GM13977 (cell line): ENCODE measurements around the gene PI16.

Experiments
- DNase-seq: peaks from one replicate; pipeline ENCODE4 v3.0.0; 2012; ENCODE audit warnings: low spot score
- CTCF ChIP-seq: IDR thresholded peaks from 2 replicates; pipeline ENCODE4 v1.5.1; 2012; ENCODE audit warnings: mild to moderate bottlenecking, control low read depth; ENCODE audit not compliant: insufficient read depth; ENCODE audit errors: extremely low read depth, missing control alignments
- in situ Hi-C: fragments of 300-500 bp; cut with MboI; formaldehyde crosslinking; loops from one replicate; pipeline ENCODE4 v1.12.0; 2022; ENCODE audit warnings: low sequenced_read_pairs, low pct_unique_long_range_greater_than_20kb, mixed read lengths, inconsistent platforms; ENCODE audit not compliant: unreplicated experiment

Gene PI16

DNA sequence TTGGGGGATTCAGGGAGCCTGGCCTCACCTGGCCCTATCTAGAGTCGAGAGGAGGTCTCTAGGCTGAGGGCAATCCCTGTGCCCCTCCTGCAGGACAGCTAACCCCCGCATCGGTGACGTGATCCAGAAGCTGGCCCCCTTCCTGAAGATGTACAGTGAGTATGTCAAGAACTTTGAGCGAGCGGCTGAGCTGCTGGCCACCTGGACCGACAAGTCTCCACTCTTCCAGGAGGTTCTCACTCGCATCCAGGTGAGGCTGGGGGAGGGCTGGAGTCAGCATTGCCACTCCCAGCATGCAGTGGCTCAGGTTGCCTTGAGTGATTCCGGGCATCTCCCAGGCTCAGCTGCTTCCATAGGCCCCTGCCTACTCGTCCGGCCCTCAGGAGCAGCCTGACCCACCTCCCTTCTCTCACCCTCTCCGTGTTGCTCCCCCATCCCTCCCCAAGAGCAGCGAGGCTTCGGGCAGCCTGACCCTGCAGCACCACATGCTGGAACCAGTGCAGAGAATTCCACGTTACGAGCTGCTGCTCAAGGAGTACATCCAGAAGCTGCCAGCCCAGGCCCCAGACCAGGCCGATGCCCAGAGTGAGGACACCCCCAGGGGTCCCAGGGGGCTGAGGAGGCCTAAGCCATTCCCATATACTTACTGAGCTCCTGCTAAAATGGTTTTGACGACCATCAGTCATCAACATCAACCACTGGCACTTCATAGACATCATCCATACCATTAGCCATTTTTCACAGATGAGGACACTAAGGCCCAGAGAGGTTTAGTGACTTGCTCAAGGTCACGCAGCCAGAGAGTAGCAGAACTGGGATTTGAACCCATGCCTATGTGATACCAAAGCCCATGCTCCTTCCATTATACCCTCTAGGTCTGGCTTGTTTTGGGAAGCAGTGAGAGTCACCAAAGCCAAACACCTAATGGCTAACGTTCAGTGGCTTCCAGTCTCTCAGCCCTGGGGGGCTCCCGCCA is 59.3 kb downstream of the PI16 start:
- in situ Hi-C loops: loop anchor here (10.0 kb wide), 1 partner anchor 239 kb away; no protein-coding TSS in a partner anchor
- DNase-seq: no peak
- TF ChIP-seq CTCF: no peak
